ENCODE measurements around the gene ZNF804B.

ZNF804B gene

DNA sequence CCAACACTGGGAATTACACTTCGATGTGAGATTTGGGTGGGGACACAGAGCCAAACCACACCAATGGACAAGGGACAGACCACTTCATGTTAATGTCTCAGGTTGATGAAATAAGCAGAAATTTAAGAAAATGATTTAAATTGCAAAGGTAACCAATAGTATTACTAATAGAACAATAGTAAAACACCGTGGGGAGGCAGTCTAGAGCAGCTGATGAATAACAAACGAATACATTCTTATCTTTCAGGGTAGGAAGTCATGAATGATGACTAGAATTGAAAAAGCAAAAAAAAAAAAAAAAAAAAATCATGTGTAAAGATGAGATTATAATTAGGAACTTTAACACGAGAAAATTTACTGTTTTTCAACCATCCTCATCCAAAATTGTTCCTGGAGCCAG, 207.9 kb downstream of the ZNF804B start:
- DNase-seq (ENCODE audit: low read depth) = no peak

- DNase-seq (ENCODE audit: low read depth) = no peak
Observed at GRCh38 chr7:88969167-88969566, 209.7 kb downstream of the ZNF804B start.

DNA sequence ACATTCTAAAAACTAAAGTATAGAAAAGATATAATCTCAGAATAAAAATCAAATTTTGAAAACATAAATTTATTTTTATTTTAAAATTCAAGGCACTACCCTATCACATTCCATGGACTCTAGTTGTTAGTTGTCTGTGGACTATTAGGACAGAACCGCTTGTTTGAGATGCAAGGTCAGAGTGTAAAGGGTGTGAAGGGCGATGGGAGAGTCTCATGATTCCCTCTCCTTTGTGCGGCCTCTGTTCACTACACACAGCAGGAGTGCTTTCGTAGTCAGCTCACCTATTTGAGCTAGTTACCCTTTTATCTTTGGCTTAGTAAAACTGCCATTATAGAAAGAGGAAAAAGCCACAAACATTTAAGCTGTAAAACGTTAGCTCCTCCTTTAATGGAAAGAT, 225.8 kb downstream of the ZNF804B start:
- no peak for DNase-seq (ENCODE audit: low read depth)

GRCh38 chr7:89001306-89001705, 241.8 kb downstream of the ZNF804B start:
- DNase-seq (ENCODE audit: low read depth) = no peak

DNA sequence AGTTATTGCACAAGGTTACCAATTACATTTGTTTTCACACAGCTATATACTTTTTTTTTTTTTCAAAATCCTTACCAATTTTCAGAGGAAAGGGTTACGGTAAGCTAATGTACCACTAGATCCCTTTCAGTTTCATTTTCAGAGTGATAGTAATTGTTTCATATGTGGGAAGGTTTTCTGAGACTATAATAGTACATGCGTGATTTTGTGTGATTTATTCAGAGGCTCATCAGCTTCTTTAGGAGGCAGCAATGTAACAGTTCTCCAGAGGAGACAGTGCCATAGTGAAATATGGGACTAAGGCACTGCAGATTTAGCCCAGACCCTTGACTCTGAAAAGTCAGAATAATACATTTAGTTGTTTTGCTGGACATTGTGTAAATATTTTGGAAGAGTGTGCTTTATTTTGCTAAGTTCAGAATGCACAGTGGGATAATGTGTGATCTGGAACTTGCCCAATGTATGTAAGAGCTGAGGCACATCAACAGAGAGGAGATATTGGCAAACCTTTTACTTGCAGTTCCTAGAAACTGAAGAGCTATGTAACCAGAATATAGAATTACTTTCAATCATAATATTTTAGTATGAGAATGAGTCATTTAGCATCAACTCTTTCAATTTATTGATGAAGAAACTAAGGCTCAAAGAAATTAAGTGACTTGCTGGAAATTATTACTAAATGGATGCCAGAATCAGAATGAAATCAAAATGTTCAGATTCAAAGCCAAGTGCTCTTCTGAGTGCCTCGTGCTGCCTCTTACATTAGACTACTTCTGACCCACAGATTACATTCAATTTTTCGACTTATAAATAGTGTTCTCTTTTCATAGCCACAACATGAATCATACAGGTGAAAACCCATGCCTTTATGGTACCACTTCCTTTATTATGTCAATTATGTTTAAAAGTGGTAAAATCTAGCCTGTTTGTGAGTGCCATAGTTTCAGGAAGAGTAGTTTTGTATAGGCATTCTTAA, 243.8 kb downstream of the ZNF804B start:
- DNase-seq (ENCODE audit: low read depth) = no peak

DNA sequence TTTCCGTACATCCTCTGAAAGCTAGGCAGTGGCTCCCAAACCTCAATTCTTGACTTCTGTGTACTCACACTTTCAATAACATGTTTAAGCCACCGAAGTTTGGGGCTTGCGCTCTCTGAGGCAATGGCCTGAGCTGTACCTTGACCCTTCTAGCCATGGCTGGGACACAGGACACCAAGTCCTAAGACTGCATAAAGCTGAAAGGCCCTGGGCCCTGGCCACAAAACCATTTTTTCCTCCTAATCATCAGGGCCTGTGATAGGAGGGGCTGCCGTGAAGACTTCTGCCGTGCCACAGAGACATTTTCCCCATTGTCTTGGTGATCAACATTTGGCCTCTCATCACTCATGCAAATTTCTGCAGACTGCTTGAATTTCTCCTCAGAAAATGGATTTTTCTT, 252.5 kb downstream of the ZNF804B start:
- no peak for DNase-seq (ENCODE audit: low read depth)

DNA sequence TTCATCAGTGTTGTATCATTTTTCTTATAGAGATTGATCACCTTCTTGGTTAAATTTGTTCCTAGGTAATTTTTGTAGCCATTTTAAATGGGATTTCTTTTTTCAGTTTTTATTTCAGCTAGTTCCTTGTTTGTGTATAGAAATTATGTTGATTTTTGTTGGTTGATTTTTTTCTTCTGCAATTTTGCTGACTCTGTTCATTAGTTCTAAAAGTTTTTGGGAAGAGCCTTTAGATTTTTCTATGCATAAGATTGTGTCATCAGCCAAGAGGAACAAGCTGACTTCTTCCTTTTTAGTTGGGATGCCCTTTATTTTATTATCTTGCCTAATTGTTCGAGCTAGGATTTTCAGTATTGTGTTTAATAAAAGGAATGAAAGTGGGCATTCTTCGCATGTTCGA, 258.2 kb downstream of the ZNF804B start:
- DNase-seq (ENCODE audit: low read depth) = no peak

GRCh38 chr7:89021741-89022140, 262.2 kb downstream of the ZNF804B start:
- DNase-seq (ENCODE audit: low read depth) = no peak

DNA sequence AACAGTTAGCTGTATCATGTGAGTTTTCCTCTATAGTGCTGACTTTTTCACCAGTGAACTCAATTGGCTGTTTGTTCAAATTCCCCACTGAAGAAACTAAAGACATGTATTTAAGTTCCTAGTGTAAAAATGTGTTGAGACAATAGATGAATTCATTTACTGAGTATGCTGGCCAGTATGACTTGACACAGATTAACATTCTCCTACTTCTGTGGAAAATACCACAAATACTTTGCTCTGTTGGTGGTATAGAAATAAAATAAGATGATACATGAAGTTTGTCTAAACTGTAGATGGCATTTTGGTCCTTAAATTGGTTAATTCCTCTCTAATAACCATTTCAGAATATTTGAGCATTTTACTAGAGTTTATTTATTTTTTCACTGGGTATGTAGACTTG, 263.7 kb downstream of the ZNF804B start:
- no peak for DNase-seq (ENCODE audit: low read depth)

- DNase-seq (ENCODE audit: low read depth) = no peak
Observed at GRCh38 chr7:89023877-89024276, 264.4 kb downstream of the ZNF804B start.

DNA sequence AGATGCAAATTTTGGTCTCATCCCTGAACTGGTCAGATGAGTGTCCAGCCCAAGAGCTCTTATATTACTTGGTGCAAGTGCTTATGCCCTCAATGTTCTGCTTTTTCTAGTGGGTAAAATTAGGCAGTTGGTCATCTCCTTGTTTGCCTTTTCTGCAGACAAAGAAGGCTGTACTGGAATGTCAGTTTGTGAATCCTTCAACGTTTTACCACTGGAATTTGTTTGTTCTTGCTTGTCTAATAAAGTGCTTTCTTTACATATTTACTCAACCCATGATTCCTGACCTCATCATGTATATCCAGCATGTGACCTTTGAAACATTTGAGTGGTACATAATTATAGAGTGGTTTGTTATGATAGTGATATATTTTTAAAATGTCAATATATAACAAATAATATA, 268.3 kb downstream of the ZNF804B start:
- DNase-seq (ENCODE audit: low read depth) = no peak

DNA sequence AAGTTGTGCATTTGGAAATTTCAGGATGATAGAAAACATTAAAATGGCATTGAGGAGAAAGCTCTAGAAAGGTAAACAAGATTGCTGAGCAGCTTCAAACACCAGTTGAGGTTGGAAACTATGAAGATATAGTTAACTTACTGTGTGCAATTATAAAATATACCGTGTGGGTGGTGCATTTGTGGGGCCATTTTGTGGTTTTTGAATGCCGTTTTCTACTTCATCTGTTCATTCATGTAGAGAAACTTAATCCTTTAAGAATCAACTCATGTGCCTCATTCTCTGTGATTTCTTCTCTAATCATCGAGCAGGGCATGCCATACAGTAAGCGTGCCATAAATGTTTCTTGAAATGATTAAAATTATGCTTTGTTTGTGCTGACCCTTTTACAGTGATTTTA, 268.8 kb downstream of the ZNF804B start:
- DNase-seq (ENCODE audit: low read depth) = no peak

- no peak for DNase-seq (ENCODE audit: low read depth)
Observed at GRCh38 chr7:89029864-89030263, 270.4 kb downstream of the ZNF804B start.

GRCh38 chr7:89041240-89041639, 281.7 kb downstream of the ZNF804B start:
- no peak for DNase-seq (ENCODE audit: low read depth)

- no peak for DNase-seq (ENCODE audit: low read depth)
Observed at GRCh38 chr7:89042940-89043339, 283.4 kb downstream of the ZNF804B start.

DNA sequence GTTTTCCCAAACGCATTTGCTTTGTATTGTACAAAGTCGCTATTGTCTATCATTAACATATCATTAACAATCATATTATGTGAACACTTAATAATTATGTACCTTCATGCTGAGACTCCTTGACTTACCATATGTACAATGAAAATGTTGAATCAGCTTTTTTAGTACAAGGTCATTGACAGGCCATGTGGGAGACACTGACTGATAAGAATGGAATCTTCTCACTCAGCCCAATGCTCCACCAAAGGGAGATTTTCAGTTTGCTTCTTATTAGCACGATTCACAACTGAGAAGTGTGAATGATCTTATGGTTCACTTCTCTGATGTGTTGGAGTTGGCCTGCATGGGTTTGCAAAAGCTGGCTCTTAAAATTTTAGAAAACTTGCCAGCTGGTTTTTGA, 289.5 kb downstream of the ZNF804B start:
- DNase-seq (ENCODE audit: low read depth) = no peak

DNA sequence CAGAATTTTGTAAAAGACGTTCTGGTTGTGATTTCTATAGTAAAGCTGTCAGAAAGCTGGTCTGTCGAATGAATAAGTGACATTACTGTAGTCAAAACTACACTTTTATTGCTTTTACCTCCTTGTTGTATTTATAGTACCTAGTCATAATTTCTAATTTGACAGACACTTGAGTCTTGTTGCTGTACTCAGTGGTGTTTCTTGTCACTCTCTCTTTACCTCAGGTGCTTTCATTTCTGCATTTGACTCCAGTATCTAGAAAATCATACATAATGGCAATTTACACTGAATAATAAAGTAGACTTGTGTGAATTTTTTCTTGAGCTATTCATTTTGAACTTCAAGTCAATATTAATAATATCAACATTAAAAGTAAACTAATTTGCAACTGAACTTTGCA, 293.6 kb downstream of the ZNF804B start:
- DNase-seq (ENCODE audit: low read depth) = no peak

- no peak for DNase-seq (ENCODE audit: low read depth)
Observed at GRCh38 chr7:89054361-89054760, 294.9 kb downstream of the ZNF804B start.

- DNase-seq (ENCODE audit: low read depth) = no peak
Observed at GRCh38 chr7:89060234-89060633, 300.7 kb downstream of the ZNF804B start.

- no peak for DNase-seq (ENCODE audit: low read depth)
Observed at GRCh38 chr7:89064831-89065230, 305.3 kb downstream of the ZNF804B start.

GRCh38 chr7:89067048-89067447, 307.5 kb downstream of the ZNF804B start:
- DNase-seq (ENCODE audit: low read depth) = no peak

GRCh38 chr7:89072081-89072480, 312.6 kb downstream of the ZNF804B start:
- no peak for DNase-seq (ENCODE audit: low read depth)

DNA sequence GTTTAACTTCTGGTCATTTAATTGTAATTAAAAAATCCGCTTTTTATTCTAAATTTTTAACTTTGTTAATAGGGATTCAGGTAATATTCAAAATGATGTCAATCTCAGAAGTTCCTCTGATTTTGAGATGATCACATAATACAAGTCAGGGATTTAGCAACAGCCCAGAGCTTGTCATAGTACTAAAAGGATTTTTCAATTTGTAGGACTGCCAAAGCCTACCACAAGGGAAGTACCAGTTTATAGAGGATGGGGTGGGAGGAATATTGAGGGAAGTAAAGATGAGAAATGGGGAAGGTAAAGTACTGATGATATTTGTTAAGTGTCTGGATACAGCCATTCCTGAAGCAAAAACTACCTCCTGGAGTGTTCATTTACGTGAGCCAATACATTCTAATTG, 314.3 kb downstream of the ZNF804B start:
- no peak for DNase-seq (ENCODE audit: low read depth)

- no peak for DNase-seq (ENCODE audit: low read depth)
Observed at GRCh38 chr7:89077992-89078391, 318.5 kb downstream of the ZNF804B start.
